Nasal cavity respiratory epithelium epithelial cell of viscerocranial mucosa (primary cell): ENCODE measurements around the gene NEK1. TPM values are rescaled to one million over a fixed set of nuclear protein-coding genes. Genes with fewer than 3 reads are reported as not detected.

ENCODE experiments used
- total RNA-seq: library from RNA; depleted of rRNA; stranded (reverse); fragments of >200 nt; gene quantifications from 2 replicates; pipeline ENCODE4 v1.2.3, GENCODE V29; 2014

The NEK1 gene
- 10.6 and 18.5 TPM in 2 replicates for total RNA-seq

GRCh38 chr4:169611991-169612870 is at the start of gene NEK1:
NEK1 (minus strand) TSS chr4:169612583; CDS start chr4:169602630, 9,953 bp downstream.

GRCh38 chr4:169619958-169620879 is 7.8 kb upstream of the NEK1 start, which contains the start of gene CLCN3:
CLCN3 (plus strand) TSS chr4:169620578; CDS start chr4:169635929, 15,351 bp downstream.

Other genes starting within 250 kb of the NEK1 start
- 93.7 and 99.1 TPM in 2 replicates for gene CLCN3, start 8.0 kb upstream of the NEK1 start, total RNA-seq
- gene HPF1, start 145.4 kb upstream of the NEK1 start, total RNA-seq = 8.9 and 13.0 TPM in 2 replicates